NT2/D1 (cell line): ENCODE data around the gene CHGA.

Experiments
- DNase-seq: peaks from one replicate; pipeline ENCODE4 v3.0.0-alpha.2; 2011; ENCODE audit warnings: low read depth, low spot score
- H3K27me3 ChIP-seq: 2 replicates; pipeline ENCODE4 v1.6.0; 2011; ENCODE audit warnings: mild to moderate bottlenecking; ENCODE audit not compliant: insufficient read length, insufficient read depth
- H3K36me3 ChIP-seq: 2 replicates; pipeline ENCODE4 v1.6.1; 2011; ENCODE audit warnings: mild to moderate bottlenecking, low read length, mixed read lengths; ENCODE audit not compliant: insufficient read depth, insufficient read length
- H3K4me1 ChIP-seq: 2 replicates; pipeline ENCODE4 v1.5.1; 2011; ENCODE audit not compliant: insufficient read depth, insufficient read length
- H3K4me3 ChIP-seq: 2 replicates; pipeline ENCODE4 v1.5.1; 2011; ENCODE audit warnings: low read depth; ENCODE audit not compliant: insufficient read length
- H3K9ac ChIP-seq: 2 replicates; pipeline ENCODE4 v1.6.0; 2011; ENCODE audit warnings: low read depth; ENCODE audit not compliant: insufficient read length
- H3K9me3 ChIP-seq: 2 replicates; pipeline ENCODE4 v1.5.1; 2011; ENCODE audit warnings: mild to moderate bottlenecking, low read length; ENCODE audit not compliant: insufficient read depth
- SUZ12 ChIP-seq: IDR thresholded peaks from 2 replicates; pipeline ENCODE4 v1.6.1; 2011; ENCODE audit not compliant: insufficient read length, insufficient read depth; ENCODE audit errors: extremely low read depth
- YY1 ChIP-seq: IDR thresholded peaks from 2 replicates; pipeline ENCODE4 v1.6.1; 2011; ENCODE audit not compliant: insufficient read length, insufficient read depth
- ZNF274 ChIP-seq: IDR thresholded peaks from 2 replicates; pipeline ENCODE4 v1.6.1; 2011; ENCODE audit warnings: mild to moderate bottlenecking, low read depth, low read length

Gene CHGA

DNA sequence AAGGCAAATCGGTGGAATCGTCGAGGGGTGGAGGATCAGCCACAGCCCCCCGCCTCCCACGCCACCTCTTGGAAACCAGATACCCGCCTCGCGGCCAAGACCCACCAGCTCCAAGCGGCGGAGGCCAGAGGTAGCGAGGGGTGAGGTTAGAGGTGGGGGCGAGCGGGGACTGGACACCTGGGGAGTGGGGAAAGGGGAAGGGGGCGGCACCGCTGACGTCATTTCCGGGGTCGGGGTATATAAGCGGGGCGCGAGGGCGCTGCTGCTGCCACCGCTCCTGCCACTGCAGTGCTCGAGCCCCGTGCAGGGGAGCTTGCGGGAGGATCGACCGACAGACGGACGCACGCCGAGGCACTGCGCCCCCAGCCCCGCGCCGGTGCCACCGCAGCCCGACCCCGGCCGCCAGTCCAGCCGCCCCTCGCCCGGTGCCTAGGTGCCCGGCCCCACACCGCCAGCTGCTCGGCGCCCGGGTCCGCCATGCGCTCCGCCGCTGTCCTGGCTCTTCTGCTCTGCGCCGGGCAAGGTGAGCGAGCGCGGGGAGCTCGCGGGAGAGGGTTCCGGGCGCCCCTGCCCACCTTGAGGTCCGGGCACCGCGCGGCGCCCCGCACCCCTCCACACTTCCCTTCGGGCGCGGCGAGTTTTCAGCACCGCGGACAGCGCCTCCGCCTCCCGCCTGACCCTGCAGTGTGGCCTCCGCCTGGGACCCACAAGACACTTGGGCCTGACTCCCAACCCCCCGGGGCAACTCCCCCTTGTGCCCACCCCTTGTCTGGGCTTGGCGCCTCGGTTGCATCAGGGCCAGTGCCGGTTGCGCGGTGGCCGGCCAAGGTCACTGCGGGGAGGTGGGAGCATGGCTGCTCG, at the start of gene CHGA:
Gene CHGA (plus strand): TSS at position 268 of the 861 bp plus-strand sequence. CDS start 210 bp downstream, at position 478.
- H3K36me3 ChIP-seq = no peaks in the 10 kb centered on the region
- H3K4me3 ChIP-seq = peak within 1 kb of the TSS; percentile 45
- peaks cover 62% of the 10 kb centered on the region for H3K27me3 ChIP-seq
- peak within 1 kb of the TSS; percentile 21 for H3K9ac ChIP-seq
- TF ChIP-seq SUZ12 (no peak), YY1 (no peak), ZNF274 (no peak)
- H3K4me1 ChIP-seq = no peaks in the 10 kb centered on the region
- no peaks in the 10 kb centered on the region for H3K9me3 ChIP-seq
- DNase-seq = peak; percentile 33

DNA sequence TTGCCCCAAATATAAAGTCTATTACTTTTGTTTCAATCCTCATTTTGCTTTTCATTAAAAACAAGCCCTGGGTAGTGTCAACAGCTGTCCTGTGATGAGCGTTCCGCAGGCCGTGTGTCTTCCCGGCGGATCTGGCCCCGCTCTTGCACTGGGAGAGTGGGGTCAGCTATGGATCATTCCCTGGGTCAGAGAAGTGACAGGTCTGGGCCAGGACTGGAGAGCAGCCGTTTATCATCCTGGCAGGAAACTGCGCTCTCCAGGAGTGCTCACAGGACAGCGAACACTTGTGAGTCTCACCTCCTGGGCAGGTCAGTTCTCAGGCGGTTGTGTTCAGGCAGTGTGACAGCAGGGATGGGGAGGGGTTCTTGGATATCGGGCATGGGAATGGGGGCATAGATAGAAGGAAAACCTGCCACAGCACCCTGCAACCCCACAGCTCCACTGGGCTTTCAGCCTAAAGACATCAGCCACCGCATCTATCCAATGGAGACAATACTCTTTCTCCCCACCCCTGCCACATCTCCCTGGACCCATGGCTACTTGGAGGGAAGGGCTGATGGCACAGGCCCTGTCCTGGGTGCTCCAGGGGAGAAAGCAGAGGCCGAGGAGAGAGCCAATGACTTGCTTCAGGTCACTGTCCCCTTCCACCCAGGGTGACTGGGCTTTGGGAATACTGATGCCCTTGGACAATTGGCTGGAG, 47.8 kb upstream of the CHGA start:
- H3K36me3 ChIP-seq = no peaks in the 10 kb centered on the region

DNA sequence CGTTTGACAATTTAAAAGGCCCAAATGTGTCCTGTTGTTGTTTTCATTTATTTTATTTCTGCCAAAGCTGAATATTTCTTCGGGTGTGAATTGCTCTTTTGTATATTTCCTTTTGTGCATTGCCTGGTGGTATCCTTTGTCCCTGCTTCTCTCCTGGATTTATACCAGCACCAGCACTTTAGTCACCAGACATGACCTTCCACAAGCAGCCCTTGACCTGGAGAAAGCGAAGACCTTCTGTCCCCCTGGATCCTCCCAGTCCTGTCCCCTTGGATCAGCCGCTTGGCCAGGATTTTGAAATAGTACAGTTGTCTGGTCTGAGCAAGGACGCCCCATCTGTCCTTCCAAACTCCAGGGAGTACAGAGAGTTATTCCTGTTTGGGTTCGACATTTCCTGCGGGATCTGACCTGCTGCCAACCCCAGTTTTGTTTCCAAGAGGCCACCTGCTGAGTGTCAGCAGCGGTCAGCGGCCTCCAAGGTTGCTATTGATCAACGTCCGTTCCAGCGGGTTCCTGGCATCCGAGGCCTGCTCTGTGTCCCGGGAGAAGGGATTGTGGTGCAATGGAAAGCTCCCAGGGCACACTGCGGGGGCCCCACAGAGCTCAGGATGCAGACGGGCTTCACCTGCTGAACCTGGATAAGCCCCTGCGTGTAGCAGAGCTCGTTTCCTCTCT, 45.1 kb upstream of the CHGA start:
- Histone ChIP-seq H3K4me3 (no peak overlapping the region), H3K9me3 (no peaks in the 10 kb centered on the region), H3K27me3 (no peaks in the 10 kb centered on the region), H3K9ac (no peak overlapping the region), H3K4me1 (no peaks in the 10 kb centered on the region), H3K36me3 (no peaks in the 10 kb centered on the region)
- no peak for DNase-seq
- no peak for TF ChIP-seq ZNF274

More for the DNA sequence above, 47.8 kb upstream of the CHGA start:
- TF ChIP-seq SUZ12 = no peak
- no peak for TF ChIP-seq ZNF274
- TF ChIP-seq YY1 = no peak
- Histone ChIP-seq H3K9me3 (no peaks in the 10 kb centered on the region), H3K27me3 (no peaks in the 10 kb centered on the region), H3K4me1 (no peaks in the 10 kb centered on the region), H3K9ac (no peak overlapping the region), H3K4me3 (no peak overlapping the region)
- no peak for DNase-seq

DNA sequence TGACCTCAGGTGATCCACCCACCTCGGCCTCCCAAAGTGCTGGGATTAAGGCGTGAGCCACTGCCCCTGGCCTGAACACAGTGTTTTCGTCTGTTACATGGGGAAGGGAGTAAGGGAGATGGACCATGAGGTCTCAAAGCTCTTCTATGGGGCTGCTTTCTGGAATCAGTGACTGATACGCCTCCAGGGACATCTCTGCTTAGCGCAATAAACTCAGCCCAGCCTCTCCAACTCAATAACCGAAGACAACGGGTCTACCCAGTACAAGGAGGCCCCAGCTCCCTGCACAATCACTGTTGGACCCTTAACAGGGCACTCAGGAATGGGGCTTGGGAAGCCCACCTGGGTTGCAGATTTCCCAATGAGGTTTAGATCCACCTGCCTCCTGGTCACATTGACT, 42.6 kb upstream of the CHGA start:
- no peaks in the 10 kb centered on the region for H3K27me3 ChIP-seq
- no peak for TF ChIP-seq ZNF274
- no peak for TF ChIP-seq YY1
- no peak for TF ChIP-seq SUZ12
- H3K9ac ChIP-seq = no peak overlapping the region
- no peaks in the 10 kb centered on the region for H3K4me1 ChIP-seq
- no peaks in the 10 kb centered on the region for H3K9me3 ChIP-seq
- H3K4me3 ChIP-seq = no peak overlapping the region
- H3K36me3 ChIP-seq = no peaks in the 10 kb centered on the region
- no peak for DNase-seq

DNA sequence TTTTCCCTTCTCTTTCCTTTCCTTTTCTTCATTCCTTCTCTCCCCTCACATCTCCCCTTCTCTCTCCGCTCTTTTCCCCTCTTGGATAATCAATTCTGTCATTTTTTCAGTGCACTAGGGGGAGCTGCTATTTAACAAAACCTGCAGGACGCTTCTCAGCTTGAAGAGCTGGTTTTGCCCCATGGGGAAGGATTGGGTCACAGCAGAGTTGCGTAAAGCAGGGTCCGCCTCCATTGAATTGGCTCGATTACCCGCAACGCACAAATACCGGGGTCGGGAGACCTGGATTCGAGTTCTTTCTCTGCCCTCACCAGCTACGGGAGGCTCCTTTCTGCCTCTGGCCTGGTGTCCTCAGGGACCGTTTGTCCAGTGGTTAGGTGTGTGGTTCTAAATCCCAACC, 42.1 kb upstream of the CHGA start:
- Histone ChIP-seq H3K4me3 (no peak overlapping the region), H3K9me3 (no peaks in the 10 kb centered on the region), H3K27me3 (no peaks in the 10 kb centered on the region), H3K9ac (no peak overlapping the region), H3K4me1 (no peaks in the 10 kb centered on the region), H3K36me3 (no peaks in the 10 kb centered on the region)
- no peak for DNase-seq
- TF ChIP-seq YY1 = no peak
- TF ChIP-seq ZNF274 = no peak
- TF ChIP-seq SUZ12 = no peak

- Histone ChIP-seq H3K9me3 (no peaks in the 10 kb centered on the region), H3K4me1 (no peaks in the 10 kb centered on the region), H3K4me3 (no peak overlapping the region), H3K27me3 (no peaks in the 10 kb centered on the region), H3K36me3 (no peaks in the 10 kb centered on the region), H3K9ac (no peak overlapping the region)
- no peak for DNase-seq
- TF ChIP-seq YY1 = no peak
- no peak for TF ChIP-seq ZNF274
- no peak for TF ChIP-seq SUZ12
Observed at GRCh38 chr14:92883066-92883465, 39.9 kb upstream of the CHGA start.

DNA sequence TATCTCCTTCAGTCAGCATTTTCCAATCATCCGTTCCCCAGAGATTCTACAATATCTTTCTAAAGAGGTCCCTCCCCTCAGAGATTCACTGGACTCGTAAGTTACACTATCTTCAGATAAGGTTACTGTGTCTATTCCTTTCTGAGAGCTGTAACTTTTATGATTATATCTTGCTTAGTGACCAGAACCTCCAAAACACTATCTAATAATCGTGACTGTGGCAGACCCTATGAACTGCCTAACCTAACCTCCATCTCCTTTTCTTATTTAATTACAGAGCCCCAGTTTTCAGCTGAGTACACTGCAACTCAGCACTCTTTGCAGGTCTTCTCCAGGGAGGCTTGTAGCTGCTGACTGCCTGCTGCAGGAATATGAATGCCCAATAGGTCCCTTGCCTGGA, 38.5 kb upstream of the CHGA start:
- Histone ChIP-seq H3K9ac (no peak overlapping the region), H3K27me3 (peaks cover 4% of the 10 kb centered on the region), H3K9me3 (no peaks in the 10 kb centered on the region), H3K4me1 (no peaks in the 10 kb centered on the region), H3K4me3 (no peak overlapping the region), H3K36me3 (no peaks in the 10 kb centered on the region)
- no peak for TF ChIP-seq YY1
- TF ChIP-seq ZNF274 = no peak
- no peak for TF ChIP-seq SUZ12
- DNase-seq = no peak
